H1 (cell line): ENCODE measurements around the gene RELT. TPM values are rescaled to one million over a fixed set of nuclear protein-coding genes. Genes with fewer than 3 reads are reported as not detected.

Experiments used
- CHD2 ChIP-seq: IDR thresholded peaks from 2 replicates; pipeline ENCODE4 v1.6.1; 2012; ENCODE audit warnings: low read length, improper control_type of control experiment
- HDAC2 ChIP-seq, 2 experiments: fragments of 300-600 bp in 1 of 2; sonication (generic) in 1 of 2; IDR thresholded peaks; 2 replicates each; pipeline ENCODE4 v1.6.1; 2011 to 2012; ENCODE audit warnings: low read depth in 2 of 2, low read length in 2 of 2, mild to moderate bottlenecking in 2 of 2, moderate library complexity in 2 of 2, borderline replicate concordance in 1 of 2, inconsistent platforms in 1 of 2
- KDM4A ChIP-seq: IDR thresholded peaks from one replicate; pipeline ENCODE4 v1.7.1; 2012; ENCODE audit warnings: low read depth, mild to moderate bottlenecking, moderate library complexity, low read length, inconsistent platforms; ENCODE audit not compliant: severe bottlenecking
- SIN3A ChIP-seq, 2 experiments: IDR thresholded peaks in 1 of 2; conservative IDR thresholded peaks in 1 of 2; 2 replicates each; pipeline ENCODE4 v1.6.1; 2011 to 2012; ENCODE audit warnings: low read length in 2 of 2, improper control_type of control experiment in 1 of 2, low read depth in 1 of 2, mild to moderate bottlenecking in 1 of 2
- SP1 ChIP-seq: IDR thresholded peaks from 2 replicates; pipeline ENCODE4 v1.6.1; 2011; ENCODE audit warnings: low read depth, low read length
- TEAD4 ChIP-seq: IDR thresholded peaks from 2 replicates; pipeline ENCODE4 v1.6.1; 2012; ENCODE audit warnings: low read depth, low read length, inconsistent platforms, mixed read lengths
- YY1 ChIP-seq: IDR thresholded peaks from 2 replicates; pipeline ENCODE4 v1.6.1; 2011; ENCODE audit warnings: low read depth, mild to moderate bottlenecking, low read length
- polyA plus RNA-seq, 7 experiments: library from polyadenylated mRNA; depleted of rRNA in 3 of 7; stranded (reverse) in 5 of 7; unstranded in 2 of 7; fragments of >200 nt in 5 of 7; fragments of 200-250 nt in 2 of 7; gene quantifications; 1 replicate in 5 of 7; 2 replicates in 1 of 7; 4 replicates in 1 of 7; pipeline versions ENCODE4 v1.2.1 to v1.2.3, GENCODE V29; 2011 to 2013; ENCODE audit warnings: missing spikeins in 2 of 7, mixed read lengths in 2 of 7
- total RNA-seq: library from RNA; stranded (reverse); fragmentation: NEBNext Ultra II Directional; extraction: Animal tissue kit (Norgen Biotek cat#: 25700); gene quantifications from 2 replicates; pipeline ENCODE4 v1.2.1, GENCODE V29; 2021
- TF ChIP-seq, protein P1 (sequence below): IDR thresholded peaks from 2 replicates; pipeline ENCODE4 v1.6.1; 2011; ENCODE audit warnings: low read depth, mild to moderate bottlenecking, low read length; ENCODE audit not compliant: insufficient read depth

The RELT gene
- total and polyA plus RNA-seq, 2 of the 8 experiments (the other 6 are each of a cell fraction or from before 2014, with no cell fraction given), result 3.4 to 5.7 TPM

DNA sequence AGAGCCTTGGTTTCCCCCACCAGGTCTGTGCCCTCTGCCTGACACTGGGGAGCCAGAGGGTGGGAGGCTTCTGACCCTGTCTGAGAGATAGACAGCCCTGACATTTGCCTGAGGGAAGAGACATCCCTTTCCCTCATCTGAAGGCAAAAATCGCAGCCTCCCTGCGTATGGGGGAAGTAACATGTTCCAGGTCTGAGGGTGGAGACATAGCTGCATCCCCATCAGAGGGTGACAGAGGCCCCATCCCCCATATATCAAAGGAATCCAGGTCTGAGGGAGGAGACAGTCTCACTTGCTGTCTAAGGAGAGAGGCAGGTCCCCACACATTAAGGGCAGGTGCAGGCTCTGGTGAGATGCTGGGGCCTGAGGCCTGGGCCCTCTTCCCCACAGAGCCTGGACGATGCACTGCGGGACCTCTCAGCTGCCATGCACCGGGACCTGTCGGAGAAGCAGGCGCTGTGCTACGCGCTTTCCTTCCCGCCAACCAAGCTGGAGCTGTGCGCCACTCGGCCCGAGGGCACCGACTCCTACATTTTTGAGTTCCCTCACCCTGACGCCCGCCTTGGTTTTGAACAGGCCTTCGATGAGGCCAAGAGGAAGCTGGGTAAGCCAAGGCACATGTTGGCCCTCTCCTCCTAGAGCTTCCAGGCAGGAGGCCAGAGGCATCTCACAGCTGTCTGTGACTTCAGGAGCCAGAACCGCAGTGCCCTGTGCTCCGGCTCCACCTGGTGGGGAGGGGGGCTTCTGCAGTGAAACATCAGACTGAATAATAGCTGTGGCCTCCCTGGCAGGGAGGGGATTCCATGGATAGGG lies 16.1 kb upstream of the RELT start (continued):
- TF ChIP-seq KDM4A, result no peak
- TF ChIP-seq, protein P1, sequence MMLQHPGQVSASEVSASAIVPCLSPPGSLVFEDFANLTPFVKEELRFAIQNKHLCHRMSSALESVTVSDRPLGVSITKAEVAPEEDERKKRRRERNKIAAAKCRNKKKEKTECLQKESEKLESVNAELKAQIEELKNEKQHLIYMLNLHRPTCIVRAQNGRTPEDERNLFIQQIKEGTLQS, result no peak
- TF ChIP-seq HDAC2 (IDR thresholded peaks at IDR 0.05; ENCODE audit: borderline replicate concordance in 1 of 2, low read depth in 2 of 2, low read length in 2 of 2), result no peak
- no peak for TF ChIP-seq SP1
- no peak for TF ChIP-seq CHD2
- TF ChIP-seq TEAD4, result 0 out of 2 replicates have a peak, but pooled peaks have one; percentile 12
- no peak for TF ChIP-seq YY1
- TF ChIP-seq SIN3A (conservative IDR thresholded peaks at IDR 0.05 in 1 of 2, IDR thresholded peaks at IDR 0.05 in 1 of 2; ENCODE audit: low read depth in 1 of 2, low read length in 2 of 2), result peak in 1 of 2 experiments; percentile 72; a peak in 2 of 4 replicates
